HepG2 (cell line): Measurements from ENCODE around the gene RITA1. TPM values are rescaled to one million over a fixed set of nuclear protein-coding genes. Genes with fewer than 3 reads are reported as not detected.

Source experiments
- ARNT2 ChIP-seq: sonication (generic); formaldehyde crosslinking; IDR thresholded peaks from 2 replicates; pipeline ENCODE4 v1.8.0; 2022; ENCODE audit warnings: mild to moderate bottlenecking, low read depth, missing genetic modification reagents, moderate library complexity
- CBFB ChIP-seq: sonication (generic); formaldehyde crosslinking; IDR thresholded peaks from 2 replicates; pipeline ENCODE4 v1.4.0; 2020; ENCODE audit warnings: missing genetic modification reagents
- DMAP1 ChIP-seq: IDR thresholded peaks from 2 replicates; pipeline ENCODE4 v1.6.1; 2016
- GLMP ChIP-seq: sonication (generic); formaldehyde crosslinking; IDR thresholded peaks from 2 replicates; pipeline ENCODE4 v1.9.0; 2021; ENCODE audit warnings: missing genetic modification reagents, mild to moderate bottlenecking, borderline replicate concordance
- KMT2A ChIP-seq: sonication (generic); formaldehyde crosslinking; IDR thresholded peaks from 2 replicates; pipeline ENCODE4 v1.4.0; 2020; ENCODE audit warnings: missing genetic modification reagents
- NCOA1 ChIP-seq: sonication (generic); formaldehyde crosslinking; IDR thresholded peaks from 2 replicates; pipeline ENCODE4 v1.9.0; 2021; ENCODE audit warnings: missing genetic modification reagents
- NFKB2 ChIP-seq: sonication (generic); formaldehyde crosslinking; IDR thresholded peaks from 2 replicates; pipeline ENCODE4 v1.4.0; 2020; ENCODE audit warnings: missing genetic modification reagents, borderline replicate concordance
- NONO ChIP-seq, 2 experiments: fragments of 450-650 bp in 1 of 2; sonication (generic) in 1 of 2; formaldehyde crosslinking in 1 of 2; IDR thresholded peaks in 1 of 2; conservative IDR thresholded peaks in 1 of 2; 2 replicates each; pipeline versions ENCODE4 v1.6.1 to v1.8.0; 2017 to 2022; ENCODE audit warnings: mild to moderate bottlenecking in 1 of 2, missing genetic modification reagents in 1 of 2, moderate library complexity in 1 of 2
- RAD21 ChIP-seq: fragments of 450-650 bp; formaldehyde crosslinking; IDR thresholded peaks from 2 replicates; pipeline ENCODE4 v1.5.0; 2020; ENCODE audit warnings: mild to moderate bottlenecking
- REPIN1 ChIP-seq: sonication (generic); formaldehyde crosslinking; IDR thresholded peaks from 2 replicates; pipeline ENCODE4 v1.8.0; 2022; ENCODE audit warnings: missing genetic modification reagents, low read depth, mild to moderate bottlenecking, borderline replicate concordance
- SRSF9 ChIP-seq: fragments of 200-400 bp; formaldehyde crosslinking; IDR thresholded peaks from 2 replicates; pipeline ENCODE4 v1.6.1; 2018; ENCODE audit warnings: borderline replicate concordance, mild to moderate bottlenecking, low read depth, low read length; ENCODE audit not compliant: insufficient read depth, poor library complexity, severe bottlenecking
- U2AF2 ChIP-seq: fragments of 200-400 bp; formaldehyde crosslinking; IDR thresholded peaks from 2 replicates; pipeline ENCODE4 v1.6.1; 2017; ENCODE audit warnings: low read depth, mild to moderate bottlenecking, low read length
- ZNF263 ChIP-seq: sonication (generic); formaldehyde crosslinking; IDR thresholded peaks from 2 replicates; pipeline ENCODE4 v1.4.0; 2020; ENCODE audit warnings: missing genetic modification reagents
- ZNF570 ChIP-seq: sonication (generic); formaldehyde crosslinking; IDR thresholded peaks from 2 replicates; pipeline ENCODE4 v1.4.0; 2020; ENCODE audit warnings: mild to moderate bottlenecking, missing genetic modification reagents, borderline replicate concordance
- polyA plus RNA-seq, 8 experiments: library from polyadenylated mRNA; depleted of rRNA in 3 of 8; stranded (reverse) in 7 of 8; unstranded in 1 of 8; fragments of >200 nt; fragmentation: Illumina TruSeq in 4 of 8; extraction: Trizol in 4 of 8; gene quantifications; 2 replicates each; pipeline versions ENCODE4 v1.2.1 to v1.2.3, GENCODE V29; 2011 to 2016; ENCODE audit warnings: low read depth in 4 of 8, missing spikeins in 1 of 8, mixed read lengths in 1 of 8; ENCODE audit not compliant: insufficient read depth in 1 of 8
- total RNA-seq, 5 experiments: library from RNA; depleted of rRNA; stranded (reverse); fragments of >200 nt; fragmentation: Illumina TruSeq; extraction: Trizol; gene quantifications; 2 replicates each; pipeline ENCODE4 v1.2.3, GENCODE V29; 2016; ENCODE audit warnings: low read depth in 1 of 5
- TF ChIP-seq, protein P1 (sequence below): sonication (generic); formaldehyde crosslinking; IDR thresholded peaks from 2 replicates; pipeline ENCODE4 v1.4.0; 2020; ENCODE audit warnings: mild to moderate bottlenecking, missing genetic modification reagents, borderline replicate concordance
- TF ChIP-seq, protein P2 (sequence below): sonication (generic); formaldehyde crosslinking; IDR thresholded peaks from 2 replicates; pipeline ENCODE4 v1.5.1; 2020; ENCODE audit warnings: mild to moderate bottlenecking, missing genetic modification reagents

Gene RITA1
- total and polyA plus RNA-seq, 2 of the 13 experiments (the other 11 are each of a cell fraction or from before 2014, with no cell fraction given) = 12.4 to 28.9 TPM

GRCh38 chr12:113152835-113153814 lies 32.4 kb upstream of the RITA1 start (continued):
- TF ChIP-seq RAD21 (CRISPR knock-in tag) (peak; percentile 86), REPIN1 (CRISPR knock-in tag) (no peak), NONO (IDR thresholded peaks at IDR 0.05) (no peak), NONO (CRISPR knock-in tag; conservative IDR thresholded peaks at IDR 0.05) (no peak), ZNF263 (0 out of 2 replicates have a peak, but pooled peaks have one; percentile 29), CBFB (CRISPR knock-in tag) (no peak), DMAP1 (CRISPR knock-in tag) (no peak), NCOA1 (CRISPR knock-in tag) (no peak), ARNT2 (CRISPR knock-in tag) (peak; percentile 53; the same call in 1 of the 2 replicates), SRSF9 (no peak), NFKB2 (CRISPR knock-in tag) (peak; percentile 62; the same call in 1 of the 2 replicates), U2AF2 (no peak), KMT2A (CRISPR knock-in tag) (no peak), GLMP (no peak), ZNF570 (CRISPR knock-in tag) (no peak)
- TF ChIP-seq, protein P1, sequence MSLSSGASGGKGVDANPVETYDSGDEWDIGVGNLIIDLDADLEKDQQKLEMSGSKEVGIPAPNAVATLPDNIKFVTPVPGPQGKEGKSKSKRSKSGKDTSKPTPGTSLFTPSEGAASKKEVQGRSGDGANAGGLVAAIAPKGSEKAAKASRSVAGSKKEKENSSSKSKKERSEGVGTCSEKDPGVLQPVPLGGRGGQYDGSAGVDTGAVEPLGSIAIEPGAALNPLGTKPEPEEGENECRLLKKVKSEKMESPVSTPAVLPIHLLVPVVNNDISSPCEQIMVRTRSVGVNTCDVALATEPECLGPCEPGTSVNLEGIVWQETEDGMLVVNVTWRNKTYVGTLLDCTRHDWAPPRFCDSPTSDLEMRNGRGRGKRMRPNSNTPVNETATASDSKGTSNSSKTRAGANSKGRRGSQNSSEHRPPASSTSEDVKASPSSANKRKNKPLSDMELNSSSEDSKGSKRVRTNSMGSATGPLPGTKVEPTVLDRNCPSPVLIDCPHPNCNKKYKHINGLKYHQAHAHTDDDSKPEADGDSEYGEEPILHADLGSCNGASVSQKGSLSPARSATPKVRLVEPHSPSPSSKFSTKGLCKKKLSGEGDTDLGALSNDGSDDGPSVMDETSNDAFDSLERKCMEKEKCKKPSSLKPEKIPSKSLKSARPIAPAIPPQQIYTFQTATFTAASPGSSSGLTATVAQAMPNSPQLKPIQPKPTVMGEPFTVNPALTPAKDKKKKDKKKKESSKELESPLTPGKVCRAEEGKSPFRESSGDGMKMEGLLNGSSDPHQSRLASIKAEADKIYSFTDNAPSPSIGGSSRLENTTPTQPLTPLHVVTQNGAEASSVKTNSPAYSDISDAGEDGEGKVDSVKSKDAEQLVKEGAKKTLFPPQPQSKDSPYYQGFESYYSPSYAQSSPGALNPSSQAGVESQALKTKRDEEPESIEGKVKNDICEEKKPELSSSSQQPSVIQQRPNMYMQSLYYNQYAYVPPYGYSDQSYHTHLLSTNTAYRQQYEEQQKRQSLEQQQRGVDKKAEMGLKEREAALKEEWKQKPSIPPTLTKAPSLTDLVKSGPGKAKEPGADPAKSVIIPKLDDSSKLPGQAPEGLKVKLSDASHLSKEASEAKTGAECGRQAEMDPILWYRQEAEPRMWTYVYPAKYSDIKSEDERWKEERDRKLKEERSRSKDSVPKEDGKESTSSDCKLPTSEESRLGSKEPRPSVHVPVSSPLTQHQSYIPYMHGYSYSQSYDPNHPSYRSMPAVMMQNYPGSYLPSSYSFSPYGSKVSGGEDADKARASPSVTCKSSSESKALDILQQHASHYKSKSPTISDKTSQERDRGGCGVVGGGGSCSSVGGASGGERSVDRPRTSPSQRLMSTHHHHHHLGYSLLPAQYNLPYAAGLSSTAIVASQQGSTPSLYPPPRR = no peak
- TF ChIP-seq, protein P2, sequence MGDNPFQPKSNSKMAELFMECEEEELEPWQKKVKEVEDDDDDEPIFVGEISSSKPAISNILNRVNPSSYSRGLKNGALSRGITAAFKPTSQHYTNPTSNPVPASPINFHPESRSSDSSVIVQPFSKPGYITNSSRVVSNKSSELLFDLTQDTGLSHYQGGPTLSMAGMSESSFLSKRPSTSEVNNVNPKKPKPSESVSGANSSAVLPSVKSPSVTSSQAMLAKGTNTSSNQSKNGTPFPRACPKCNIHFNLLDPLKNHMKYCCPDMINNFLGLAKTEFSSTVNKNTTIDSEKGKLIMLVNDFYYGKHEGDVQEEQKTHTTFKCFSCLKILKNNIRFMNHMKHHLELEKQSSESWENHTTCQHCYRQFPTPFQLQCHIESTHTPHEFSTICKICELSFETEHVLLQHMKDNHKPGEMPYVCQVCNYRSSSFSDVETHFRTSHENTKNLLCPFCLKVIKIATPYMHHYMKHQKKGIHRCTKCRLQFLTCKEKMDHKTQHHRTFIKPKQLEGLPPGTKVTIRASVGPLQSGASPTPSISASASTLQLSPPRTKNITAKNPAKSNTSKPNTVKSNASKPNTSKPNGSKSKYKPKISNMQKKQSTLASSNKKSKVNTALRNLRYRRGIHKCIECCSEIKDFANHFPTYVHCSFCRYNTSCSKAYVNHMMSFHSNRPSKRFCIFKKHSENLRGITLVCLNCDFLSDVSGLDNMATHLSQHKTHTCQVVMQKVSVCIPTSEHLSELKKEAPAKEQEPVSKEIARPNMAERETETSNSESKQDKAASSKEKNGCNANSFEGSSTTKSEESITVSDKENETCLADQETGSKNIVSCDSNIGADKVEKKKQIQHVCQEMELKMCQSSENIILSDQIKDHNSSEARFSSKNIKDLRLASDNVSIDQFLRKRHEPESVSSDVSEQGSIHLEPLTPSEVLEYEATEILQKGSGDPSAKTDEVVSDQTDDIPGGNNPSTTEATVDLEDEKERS (CRISPR knock-in tag) = no peak
